ENCODE results near the gene CORO7. TPM values are rescaled to one million over a fixed set of nuclear protein-coding genes. Genes with fewer than 3 reads are reported as not detected.

CORO7 gene
- total and polyA plus RNA-seq, 9 of the 15 experiments (the other 6 are each of a cell fraction or from before 2014, with no cell fraction given) = 0.45 to 77.2 (median 18.7) TPM

- H4K20me1 ChIP-seq (replicated peaks; ENCODE audit: control insufficient read depth, insufficient read depth, low read length) = no peaks in the 10 kb centered on the region
- H2AFZ ChIP-seq (ENCODE audit: low read depth, low read length) = no peak overlapping the region
- no TSS peak for BruUV-seq (replicated peaks)
- H3K9me1 ChIP-seq (ENCODE audit: control insufficient read depth, insufficient read depth, low read length) = peaks cover 3% of the 10 kb centered on the region
- no peak for ATAC-seq
- in situ Hi-C loops (cut with MboI) = no loop called here
- H3K27me3 ChIP-seq (ENCODE audit: control insufficient read depth in 2 of 2, insufficient read depth in 2 of 2, low read length in 2 of 2) = no peaks in the 10 kb centered on the region
- no peak for FAIRE-seq
- H3K9ac ChIP-seq (ENCODE audit: insufficient read depth in 1 of 2, low read depth in 2 of 2, low read length in 2 of 2) = no peak overlapping the region; a peak in 1 of 4 replicates
- no peak overlapping the region for H3K27ac ChIP-seq (ENCODE audit: extremely low read depth, low read depth, low read length)
- H3K79me2 ChIP-seq (ENCODE audit: control insufficient read depth, insufficient read depth, low read length) = no peaks in the 10 kb centered on the region
- peaks cover 0 to 34% of the 10 kb centered on the region in 2 experiments; a peak in 2 of 5 replicates for H3K4me1 ChIP-seq (replicated peaks in 1 of 2; ENCODE audit: control insufficient read depth in 2 of 2, insufficient read depth in 2 of 2, low read length in 2 of 2)
- peak in 1 of 4 experiments; percentile 20 for DNase-seq (ENCODE audit: extremely low read depth in 1 of 4, low spot score in 3 of 4)
- WGBS (ENCODE audit: insufficient coverage, low coverage, missing lambda C conversion rate) = 84% methylated on average over 9 of the region's 20 CpGs
- H3K4me2 ChIP-seq (ENCODE audit: insufficient read depth, low read length) = no peak overlapping the region
- no peak for TF ChIP-seq E2F4 (CRISPR knock-in tag; IDR thresholded peaks at IDR 0.05; ENCODE audit: low read depth)
- no peak for TF ChIP-seq BCOR (IDR thresholded peaks at IDR 0.05)
- no peak for TF ChIP-seq TRIM25 (IDR thresholded peaks at IDR 0.05; ENCODE audit: borderline replicate concordance)
- peaks cover 72% of the 10 kb centered on the region; the same call in 1 of the 3 replicates for H3K36me3 ChIP-seq (ENCODE audit: control insufficient read depth, insufficient read depth, low read length)
- no peaks in the 10 kb centered on the region for H3K9me3 ChIP-seq (replicated peaks; ENCODE audit: control insufficient read depth, insufficient read depth, low read depth, low read length)
- intact Hi-C loops (cut with micrococcal nuclease) = no loop called here
- H3K4me3 ChIP-seq = no peak overlapping the region
- CTCF ChIA-PET (ENCODE audit: low intra/inter-chr PET ratio) = no interaction called here
- POLR2A ChIA-PET = no interaction called here
Measured at GRCh38 chr16:4385066-4385788, 31.2 kb downstream of the CORO7 start.

Measured in K562 (cell line).